GM18873 (cell line): ENCODE measurements around the gene KANSL2.
"Not testable (repeated sequence)": the region's sequence is repeated elsewhere in the genome, so short reads cannot be mapped to it uniquely, and the experiment has no call there.

Source experiments
- ATAC-seq: cut with Tn5 transposase; IDR thresholded peaks from one replicate; pipeline ENCODE4 v1.9.1; 2021; ENCODE audit warnings: mild to moderate bottlenecking, moderate library complexity, moderate number of reproducible peaks; ENCODE audit not compliant: unreplicated experiment, low FRiP score

Gene KANSL2, protein sequence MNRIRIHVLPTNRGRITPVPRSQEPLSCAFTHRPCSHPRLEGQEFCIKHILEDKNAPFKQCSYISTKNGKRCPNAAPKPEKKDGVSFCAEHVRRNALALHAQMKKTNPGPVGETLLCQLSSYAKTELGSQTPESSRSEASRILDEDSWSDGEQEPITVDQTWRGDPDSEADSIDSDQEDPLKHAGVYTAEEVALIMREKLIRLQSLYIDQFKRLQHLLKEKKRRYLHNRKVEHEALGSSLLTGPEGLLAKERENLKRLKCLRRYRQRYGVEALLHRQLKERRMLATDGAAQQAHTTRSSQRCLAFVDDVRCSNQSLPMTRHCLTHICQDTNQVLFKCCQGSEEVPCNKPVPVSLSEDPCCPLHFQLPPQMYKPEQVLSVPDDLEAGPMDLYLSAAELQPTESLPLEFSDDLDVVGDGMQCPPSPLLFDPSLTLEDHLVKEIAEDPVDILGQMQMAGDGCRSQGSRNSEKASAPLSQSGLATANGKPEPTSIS

DNA sequence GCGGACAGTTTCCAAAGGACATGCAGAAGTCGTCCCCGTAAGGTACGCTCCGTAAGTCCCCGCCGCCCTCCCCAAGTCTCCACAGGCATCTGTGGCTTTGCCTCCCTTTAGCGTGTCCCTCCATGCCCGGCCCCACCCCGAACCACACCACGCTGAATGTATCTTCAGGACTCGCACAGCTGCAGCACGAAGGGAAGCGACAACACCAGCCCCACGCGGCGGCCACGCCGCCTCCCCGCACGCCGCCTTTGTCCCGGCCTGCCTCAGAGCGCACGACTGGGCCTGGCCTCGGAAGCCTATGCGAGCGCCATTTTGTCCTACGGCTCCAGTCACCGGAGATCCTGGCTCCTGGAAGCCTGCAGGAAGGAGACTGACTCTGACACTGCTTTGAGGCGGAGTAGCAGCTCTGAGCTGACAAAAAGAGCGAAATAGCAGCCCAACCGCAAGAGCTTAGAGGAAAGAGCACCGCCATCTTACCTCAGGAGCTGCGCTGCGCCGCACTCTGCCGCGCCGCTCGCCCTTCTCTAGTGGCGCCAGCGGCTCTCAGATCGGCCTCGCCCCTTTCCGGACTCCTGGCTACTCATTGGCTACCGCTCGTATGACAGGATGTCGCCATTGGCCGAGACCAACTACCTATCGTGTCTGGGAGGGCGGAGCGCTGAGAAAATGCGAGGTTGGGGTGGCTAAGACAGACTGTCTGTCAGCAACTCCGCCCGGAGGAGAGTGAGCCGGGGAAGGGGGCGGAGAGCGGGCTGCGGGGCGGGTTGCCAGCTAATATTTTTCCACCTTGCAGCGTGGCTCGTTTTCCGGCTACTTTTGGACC, at the start of gene KANSL2:
Gene KANSL2, minus strand, starts transcription at position 529 of the 823 bp plus-strand sequence. CDS start 606 bp downstream, outside the sequence.
- peak; percentile 99 for ATAC-seq

DNA sequence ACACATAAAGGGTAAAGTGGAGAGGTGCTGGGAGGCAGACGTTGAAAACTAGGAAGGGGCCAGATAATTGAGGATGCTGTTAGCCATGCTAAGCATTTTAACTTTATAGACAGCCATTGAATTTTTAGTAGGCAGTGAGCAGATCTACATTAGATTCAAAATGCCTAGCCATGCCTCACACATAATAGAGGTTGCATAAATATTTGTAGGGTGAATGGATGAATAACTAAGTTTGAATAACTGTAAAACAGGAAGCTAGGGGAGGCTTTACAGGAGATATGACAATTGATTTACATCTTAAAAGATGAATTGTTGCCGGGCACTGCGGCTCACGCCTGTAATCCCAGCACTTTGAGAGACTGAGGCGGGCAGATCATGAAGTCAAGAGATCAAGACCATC, 46.8 kb upstream of the KANSL2 start:
- no peak for ATAC-seq

DNA sequence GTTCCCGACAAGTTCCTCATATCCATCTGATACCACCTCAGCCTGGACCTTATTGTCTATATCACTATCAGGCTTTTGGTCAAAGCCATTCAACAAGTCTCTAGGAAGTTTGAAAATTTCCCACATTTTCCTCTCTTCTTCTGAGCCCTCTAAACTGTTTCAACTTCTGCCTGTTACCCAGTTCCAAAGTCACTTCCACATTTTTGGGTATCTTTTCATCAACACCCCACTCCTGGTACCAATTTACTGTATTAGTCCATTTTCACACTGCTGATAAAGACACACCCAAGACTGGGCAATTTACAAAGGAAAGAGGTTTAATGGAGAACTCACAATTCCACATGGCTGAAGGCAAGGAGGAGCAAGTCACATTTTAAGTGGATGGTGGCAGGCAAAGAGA, 38.7 kb upstream of the KANSL2 start:
- not testable (repeated sequence) for ATAC-seq

DNA sequence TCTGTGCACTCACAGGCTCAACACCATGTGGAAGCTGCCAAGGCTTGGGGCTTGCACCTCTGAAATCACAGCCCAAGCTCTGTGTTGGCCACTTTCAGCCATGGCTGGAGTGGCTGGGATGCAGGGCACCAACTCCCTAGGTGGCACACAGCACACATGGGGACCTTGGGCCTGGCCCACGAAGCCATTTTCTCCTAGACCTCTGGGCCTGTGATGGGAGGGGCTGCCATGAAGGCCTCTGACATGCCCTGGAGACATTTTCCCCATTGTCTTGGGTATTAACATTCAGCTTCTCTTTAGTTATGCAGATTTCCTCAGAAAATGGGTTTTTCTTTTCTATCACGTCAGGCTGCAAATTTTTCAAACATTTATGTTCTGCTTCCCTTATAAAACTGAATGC, 38.1 kb upstream of the KANSL2 start:
- ATAC-seq, result not testable (repeated sequence)

DNA sequence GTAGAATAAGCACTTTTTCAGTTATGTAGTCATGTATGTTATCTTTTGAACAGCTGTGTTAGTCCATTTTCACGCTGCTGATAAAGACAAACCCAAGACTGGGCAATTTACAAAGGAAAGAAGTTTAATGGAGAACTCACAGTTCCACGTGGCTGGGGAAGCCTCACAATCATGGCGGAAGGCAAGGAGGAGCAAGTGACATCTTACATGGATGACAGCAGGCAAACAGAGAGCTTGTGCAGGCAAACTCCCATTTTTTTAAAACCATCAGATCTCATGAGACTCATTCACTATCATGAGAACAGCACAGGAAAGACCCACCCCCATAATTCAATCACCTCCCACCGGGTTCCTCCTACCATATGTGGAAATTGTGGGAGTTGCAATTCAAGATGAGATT, 37.0 kb upstream of the KANSL2 start:
- not testable (repeated sequence) for ATAC-seq

DNA sequence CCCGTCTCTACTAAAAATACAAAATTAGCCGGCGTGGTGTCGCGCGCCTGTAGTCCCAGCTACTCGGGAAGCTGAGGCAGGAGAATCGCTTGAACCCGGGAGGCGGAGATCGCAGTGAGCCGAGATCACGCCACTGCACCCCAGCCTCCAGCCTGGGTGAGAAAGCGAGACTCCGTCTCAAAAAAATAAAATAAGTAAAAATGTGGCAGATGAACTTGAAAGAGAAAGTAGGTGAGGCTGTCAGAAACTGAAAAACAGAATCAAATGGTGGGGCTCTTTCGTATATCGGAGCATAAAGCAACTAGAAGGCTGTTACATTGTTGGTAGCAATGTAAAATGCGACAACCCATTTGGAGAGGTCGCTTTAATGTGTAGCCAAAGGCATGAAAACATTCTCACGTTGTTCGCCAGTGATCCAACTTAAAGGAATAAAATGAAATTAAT, 35.2 kb upstream of the KANSL2 start:
- no peak for ATAC-seq

DNA sequence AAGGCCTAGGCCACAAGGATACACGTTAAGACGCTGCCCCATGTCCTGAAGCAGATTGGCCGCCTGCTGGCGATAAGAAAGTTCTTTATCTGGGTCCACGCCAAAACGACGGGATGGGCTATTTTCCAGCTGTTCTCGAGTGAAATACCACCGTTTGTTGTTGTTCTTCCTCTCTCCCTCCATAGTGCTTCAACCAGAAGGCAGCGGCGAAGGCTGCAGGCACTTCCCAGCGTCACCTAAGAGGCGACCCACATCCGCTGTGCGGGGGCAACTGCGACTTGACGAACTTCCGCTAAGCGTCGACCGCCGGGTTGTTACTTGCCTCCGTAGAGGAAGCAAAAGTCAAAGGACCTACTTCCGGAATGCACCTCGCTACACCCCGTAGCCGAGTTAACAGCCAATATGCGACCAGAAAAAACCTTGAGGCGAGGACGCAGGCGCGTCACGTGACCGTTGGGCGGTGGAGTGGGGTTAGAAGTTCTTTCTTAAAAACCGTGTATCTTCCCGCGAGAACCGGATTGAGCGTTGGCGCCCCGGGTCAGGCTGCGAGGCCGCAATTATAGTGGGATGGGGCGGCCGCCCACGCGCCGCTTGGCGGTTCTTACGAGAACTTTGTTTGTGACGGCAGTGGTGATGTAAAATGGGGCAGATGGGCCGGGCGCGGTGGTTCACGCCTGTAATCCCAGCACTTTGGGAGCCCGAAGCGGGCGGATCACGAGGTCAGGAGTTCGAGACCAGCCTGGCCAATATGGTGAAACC, 34.6 kb upstream of the KANSL2 start, which contains the start of gene CCNT1:
Gene CCNT1, minus strand, starts transcription at position 215 of the 759 bp plus-strand sequence. Its CDS starts 32 bp downstream, at position 183.
- peak; percentile 97 for ATAC-seq

DNA sequence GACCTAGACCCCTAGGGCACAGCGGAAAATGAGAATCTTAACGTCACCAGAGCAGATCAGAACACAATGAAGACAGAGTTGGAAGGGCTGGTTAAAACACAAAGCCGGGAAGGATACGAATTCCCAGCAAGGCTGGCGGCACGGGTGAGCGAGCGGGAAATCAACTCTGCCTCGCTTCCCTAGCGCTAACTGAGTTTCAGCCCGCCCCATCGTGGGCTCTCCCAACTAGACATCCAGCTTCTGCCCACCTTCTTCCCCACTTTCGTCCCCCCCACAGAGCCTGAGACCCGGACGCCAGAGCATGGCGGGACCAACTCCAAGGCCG, 34.1 kb upstream of the KANSL2 start:
- ATAC-seq, result no peak

DNA sequence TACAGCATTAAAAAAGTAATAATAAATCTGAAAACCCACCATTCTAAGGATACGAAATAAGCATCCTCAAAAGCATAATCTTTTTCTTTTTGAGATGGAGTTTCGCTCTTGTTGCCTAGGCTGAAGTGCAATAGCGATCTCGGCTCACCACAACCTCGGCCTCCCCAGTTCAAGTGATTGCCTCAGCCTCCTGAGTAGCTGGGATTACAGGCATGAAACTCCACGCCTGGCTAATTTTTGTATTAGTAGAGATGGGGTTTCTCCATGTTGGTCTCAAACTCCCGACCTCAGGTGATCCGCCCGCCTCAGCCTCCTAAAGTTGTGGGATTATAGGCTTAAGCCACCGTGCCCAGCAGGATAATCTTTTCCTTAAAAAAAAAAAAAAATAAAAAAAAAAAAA, 30.2 kb upstream of the KANSL2 start:
- no peak for ATAC-seq

DNA sequence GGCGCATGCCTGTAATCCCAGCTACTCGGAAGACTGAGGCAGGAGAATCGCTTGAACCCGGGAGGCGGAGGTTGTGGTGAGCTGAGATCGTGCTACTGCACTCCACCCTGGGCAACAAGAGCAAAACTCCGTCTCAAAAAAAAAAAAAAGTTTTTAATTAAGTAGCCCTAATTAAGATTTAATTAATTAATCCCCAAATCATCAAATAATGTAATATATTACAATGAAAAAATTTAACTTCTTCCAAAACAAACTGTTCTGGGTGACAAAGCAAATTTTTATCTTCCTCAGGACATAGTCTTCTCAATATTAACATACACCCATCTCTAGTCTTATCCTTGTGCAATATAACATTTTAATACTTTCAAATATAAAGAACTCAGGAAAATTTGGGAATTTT, 16.8 kb upstream of the KANSL2 start:
- ATAC-seq, result not testable (repeated sequence)

DNA sequence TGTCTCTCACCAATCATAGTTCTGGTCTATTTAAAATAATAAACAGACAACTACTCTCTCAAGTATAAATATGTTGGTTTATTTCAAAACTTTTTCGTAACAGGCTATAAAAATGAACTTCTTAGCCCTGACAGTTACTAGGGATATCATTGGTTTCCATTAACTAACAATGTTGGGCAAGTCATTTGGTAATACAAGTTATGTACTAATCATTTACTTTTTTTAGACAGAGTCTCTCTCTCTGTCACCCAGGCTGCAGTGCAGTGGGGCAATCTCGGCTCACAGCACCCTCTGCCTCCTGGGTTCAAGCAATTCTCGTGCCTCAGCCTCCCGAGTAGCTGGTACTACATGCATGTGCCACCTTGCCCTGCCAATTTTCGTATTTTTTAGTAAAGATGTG, 14.6 kb upstream of the KANSL2 start:
- no peak for ATAC-seq

DNA sequence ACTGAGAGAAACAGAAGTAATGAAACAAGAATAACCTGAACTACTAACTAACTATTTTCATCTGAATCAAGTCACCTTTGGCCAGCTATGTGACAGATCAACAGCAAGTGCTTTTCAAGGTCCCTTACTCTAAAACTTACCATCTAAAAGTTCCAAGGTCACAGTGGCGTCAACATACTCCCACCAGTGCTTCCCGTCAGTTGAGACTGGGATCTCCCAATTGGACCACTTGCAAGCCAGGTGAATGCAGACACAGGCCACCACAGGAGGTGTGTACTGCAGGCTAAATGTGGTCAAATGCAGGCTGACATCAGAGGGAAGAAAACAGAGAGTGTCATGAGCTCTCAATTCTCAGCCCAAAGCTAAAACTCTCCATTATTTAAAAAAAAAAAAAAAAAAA, 13.8 kb upstream of the KANSL2 start:
- no peak for ATAC-seq

DNA sequence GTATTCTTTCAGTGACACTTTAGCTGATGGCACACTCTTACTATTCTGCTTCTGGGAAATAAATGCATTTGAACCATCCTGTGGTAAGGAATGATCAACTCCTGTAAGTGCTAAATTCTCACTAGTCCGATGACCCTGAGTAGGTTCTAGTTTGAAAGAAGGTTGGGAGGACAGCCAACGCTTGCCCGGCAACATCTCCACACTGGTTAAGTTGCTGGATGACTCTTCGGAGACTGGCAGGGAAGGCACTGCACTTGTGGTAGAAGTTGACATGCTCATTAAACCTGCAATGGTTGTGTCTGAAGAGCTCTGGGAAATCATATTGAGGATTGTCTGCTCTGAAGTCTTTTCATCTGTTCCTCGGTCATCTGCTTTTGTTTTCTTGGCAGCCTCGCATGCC, 12.0 kb upstream of the KANSL2 start:
- ATAC-seq, result no peak

DNA sequence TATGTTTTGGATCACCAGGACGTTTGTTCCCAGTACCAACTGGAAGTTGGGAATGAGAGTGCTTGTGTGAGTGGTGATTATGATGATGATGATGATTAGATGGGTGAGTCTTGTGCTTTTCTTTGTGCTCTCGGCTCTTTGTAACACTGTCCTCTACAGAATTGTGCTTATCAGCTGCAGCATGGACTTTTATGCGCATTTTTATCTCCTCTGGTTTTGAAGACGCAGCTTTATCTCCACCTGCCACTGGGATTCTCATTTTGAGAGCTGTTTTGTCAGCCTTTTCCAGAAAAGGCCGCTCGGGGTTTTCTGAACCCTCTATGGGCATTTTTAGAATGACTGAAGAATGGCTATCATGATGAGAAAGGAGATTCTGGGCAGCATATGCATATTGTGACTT, 11.5 kb upstream of the KANSL2 start:
- no peak for ATAC-seq

DNA sequence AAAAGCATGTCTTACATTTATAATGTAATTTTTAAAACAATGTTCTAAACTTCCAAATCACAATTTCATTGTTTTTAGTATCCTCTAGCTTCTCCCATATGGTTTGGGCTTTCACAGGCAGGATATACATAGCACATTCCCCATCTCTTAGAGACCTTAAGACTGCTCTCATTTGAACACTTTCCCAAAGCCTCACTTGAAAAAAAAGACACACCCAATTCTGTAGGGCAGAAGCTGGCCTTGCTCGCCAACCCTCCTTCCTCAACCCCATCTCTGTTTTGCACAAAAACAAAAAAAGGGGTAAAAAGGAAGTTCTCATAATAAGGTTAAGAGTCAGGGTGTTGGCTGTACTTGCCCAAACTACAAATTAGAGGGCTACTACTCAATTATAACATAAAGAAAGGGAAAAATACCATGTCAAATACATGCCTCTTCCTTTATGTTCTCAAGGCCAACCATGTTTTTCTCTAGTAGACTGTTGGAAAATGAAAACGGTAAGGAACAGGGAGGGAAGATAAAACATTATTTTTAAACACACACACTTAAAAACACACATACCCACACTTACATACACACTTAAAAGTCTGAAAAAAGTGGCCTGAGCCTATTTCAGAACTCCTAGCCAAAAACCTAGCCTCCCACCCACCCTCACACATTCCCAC, 9.9 kb upstream of the KANSL2 start:
- no peak for ATAC-seq

DNA sequence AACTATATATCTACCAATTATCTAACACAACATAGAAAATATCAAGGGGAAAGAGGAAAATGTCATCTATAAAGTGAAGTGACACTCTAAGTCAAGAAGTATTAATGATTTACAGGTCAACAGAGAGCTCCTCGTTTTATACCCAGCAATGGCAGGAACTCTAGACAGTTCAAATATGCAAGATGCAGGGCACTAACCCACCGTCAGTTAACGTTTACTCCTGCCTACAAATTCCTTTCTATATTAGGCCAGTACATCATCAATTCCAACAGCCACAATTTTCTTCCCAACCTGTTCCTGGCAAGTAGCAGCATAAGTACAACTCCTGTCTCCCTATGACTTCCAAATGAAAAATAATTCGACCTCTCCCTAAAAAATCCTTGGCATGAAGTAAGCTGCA, 9.0 kb upstream of the KANSL2 start:
- ATAC-seq, result no peak

DNA sequence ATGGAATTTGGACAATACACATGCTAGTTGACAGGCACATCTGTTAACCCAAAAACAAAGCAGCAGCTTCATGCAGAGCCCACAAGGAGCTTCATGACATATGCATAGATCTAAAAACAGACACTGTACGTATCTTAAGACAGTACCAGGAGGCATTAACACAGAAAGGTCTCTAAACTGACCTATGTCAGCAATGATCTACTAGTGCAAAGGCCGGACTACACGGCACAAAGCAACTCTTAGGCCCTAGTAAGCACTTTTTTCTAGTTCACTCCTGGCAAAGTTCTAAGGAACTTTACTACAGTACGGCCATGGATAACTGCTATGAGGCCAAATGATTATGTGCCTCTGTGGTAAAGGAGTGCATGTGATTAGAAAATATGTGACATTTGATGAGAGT, 8.4 kb upstream of the KANSL2 start:
- no peak for ATAC-seq

DNA sequence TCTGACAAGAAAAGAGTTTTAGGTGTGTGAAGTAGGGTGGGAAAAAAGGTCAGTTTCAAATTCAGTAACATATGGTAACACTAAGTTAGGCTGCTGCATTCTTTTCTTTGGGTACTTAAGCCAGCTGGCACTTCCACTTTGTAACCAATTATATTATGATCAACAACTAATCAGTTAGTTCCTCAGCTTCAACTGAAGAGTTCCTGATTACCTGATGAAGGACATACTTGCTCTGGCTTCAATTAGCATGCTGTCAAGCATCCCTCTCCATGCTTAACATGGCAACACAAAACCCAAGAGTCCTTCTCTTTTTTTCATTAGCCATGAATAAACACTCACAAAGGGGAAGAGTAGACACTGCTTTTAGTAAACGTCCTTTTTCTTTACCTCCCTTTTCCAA, 6.8 kb upstream of the KANSL2 start:
- no peak for ATAC-seq

DNA sequence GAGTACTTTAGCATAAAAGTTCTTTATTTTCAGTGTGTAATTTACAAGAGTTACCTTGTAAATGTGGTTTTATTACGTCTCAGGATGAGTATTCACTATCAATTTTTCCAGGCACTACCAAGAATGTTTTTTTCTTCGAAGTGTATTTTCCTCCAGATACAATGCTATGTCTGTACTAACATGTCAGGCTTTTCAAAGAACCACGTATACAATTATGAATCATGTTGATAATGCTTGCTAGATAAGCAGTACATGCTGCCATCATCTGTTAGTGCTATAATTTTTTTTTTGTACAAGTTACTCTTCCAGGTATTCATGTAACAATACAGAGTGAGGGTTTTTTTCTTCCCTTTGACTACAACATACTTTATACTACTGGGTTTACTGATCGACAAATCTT, 5.6 kb upstream of the KANSL2 start:
- ATAC-seq, result no peak

DNA sequence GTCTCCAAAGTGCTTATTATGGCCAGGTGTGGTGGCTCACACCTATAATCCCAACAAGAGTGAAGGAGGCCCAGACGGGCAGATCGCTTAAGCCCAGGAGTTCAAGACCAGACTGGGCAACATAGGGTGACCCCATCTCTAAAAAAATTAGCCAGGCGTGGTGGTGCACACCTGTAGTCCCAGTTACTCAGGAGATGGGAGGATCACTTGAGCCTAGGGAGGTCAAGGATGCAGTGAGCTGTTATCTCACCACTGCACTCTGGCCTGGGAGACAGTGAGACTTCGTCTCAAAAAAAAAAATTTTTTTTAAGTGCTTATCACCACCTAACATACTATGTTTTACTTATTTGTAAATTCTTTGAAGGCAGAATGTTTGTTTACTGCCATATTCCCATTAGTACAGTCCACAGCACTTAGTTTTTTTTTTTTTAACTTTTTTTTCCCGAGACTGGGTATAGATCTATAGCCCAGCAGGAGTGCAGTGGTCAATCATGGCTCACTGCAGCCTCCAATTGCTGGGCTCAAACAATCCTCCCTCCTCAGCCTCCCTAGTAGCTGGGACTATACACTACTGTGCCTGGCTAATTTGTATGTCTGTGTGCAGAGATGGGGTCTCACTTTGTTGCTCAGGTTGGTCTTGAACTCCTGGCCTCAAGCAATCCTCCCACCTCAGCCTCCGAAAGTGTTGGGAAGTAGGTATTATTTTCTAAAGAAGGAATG, 4.7 kb upstream of the KANSL2 start:
- ATAC-seq, result no peak
